HG03354 (cell line): ENCODE data around the gene CCNG2.
A peak's percentile ranks its signal among the peaks of the same experiment; 100 is the strongest.
"Not testable (repeated sequence)": the region's sequence is repeated elsewhere in the genome, so short reads cannot be mapped to it uniquely, and the experiment has no call there.

Experiments used
- ATAC-seq: cut with Tn5 transposase; IDR thresholded peaks from one replicate; pipeline ENCODE4 v1.9.1; 2021; ENCODE audit warnings: mild to moderate bottlenecking; ENCODE audit not compliant: unreplicated experiment, poor library complexity, severe bottlenecking

Gene CCNG2

GRCh38 chr4:77156912-77157858 is at the start of gene CCNG2:
Gene CCNG2 (plus strand): TSS chr4:77157207. CDS start chr4:77158533, 1,326 bp downstream.
- ATAC-seq: peak; percentile 28

GRCh38 chr4:77110730-77111129 is 46.3 kb upstream of the CCNG2 start:
- ATAC-seq: no peak

- ATAC-seq: no peak
These were observed 43.9 kb upstream of the CCNG2 start for GRCh38 chr4:77113069-77113468.

- ATAC-seq: no peak
These were observed 39.3 kb upstream of the CCNG2 start for GRCh38 chr4:77117721-77118120.

GRCh38 chr4:77120886-77121508 is 36.0 kb upstream of the CCNG2 start:
- ATAC-seq: no peak

GRCh38 chr4:77121736-77122240 is 35.2 kb upstream of the CCNG2 start:
- ATAC-seq: no peak

GRCh38 chr4:77122656-77123055 is 34.4 kb upstream of the CCNG2 start:
- ATAC-seq: no peak

GRCh38 chr4:77123411-77123810 is 33.6 kb upstream of the CCNG2 start:
- no peak for ATAC-seq

- ATAC-seq: no peak
These were observed 32.4 kb upstream of the CCNG2 start for GRCh38 chr4:77124576-77124975.

GRCh38 chr4:77125961-77126360 is 31.0 kb upstream of the CCNG2 start:
- ATAC-seq: no peak

- ATAC-seq: peak; percentile 93
These were observed 30.2 kb upstream of the CCNG2 start for GRCh38 chr4:77126809-77127208.

- ATAC-seq: peak; percentile 70
These were observed 29.8 kb upstream of the CCNG2 start for GRCh38 chr4:77127215-77127614.

- no peak for ATAC-seq
These were observed 29.0 kb upstream of the CCNG2 start for GRCh38 chr4:77127837-77128621.

- ATAC-seq: no peak
These were observed 24.2 kb upstream of the CCNG2 start for GRCh38 chr4:77132652-77133312.

GRCh38 chr4:77137448-77137847 is 19.6 kb upstream of the CCNG2 start:
- ATAC-seq: not testable (repeated sequence)

- no peak for ATAC-seq
These were observed 14.9 kb upstream of the CCNG2 start for GRCh38 chr4:77141964-77142645.

GRCh38 chr4:77142646-77143028 is 14.4 kb upstream of the CCNG2 start:
- no peak for ATAC-seq

- no peak for ATAC-seq
These were observed 13.9 kb upstream of the CCNG2 start for GRCh38 chr4:77143091-77143490.

GRCh38 chr4:77145842-77146185 is 11.2 kb upstream of the CCNG2 start:
- no peak for ATAC-seq
